ENCODE measurements around the gene C16orf54.
"Not testable (repeated sequence)": the region's sequence is repeated elsewhere in the genome, so short reads cannot be mapped to it uniquely, and the experiment has no call there.

C16orf54 gene

DNA sequence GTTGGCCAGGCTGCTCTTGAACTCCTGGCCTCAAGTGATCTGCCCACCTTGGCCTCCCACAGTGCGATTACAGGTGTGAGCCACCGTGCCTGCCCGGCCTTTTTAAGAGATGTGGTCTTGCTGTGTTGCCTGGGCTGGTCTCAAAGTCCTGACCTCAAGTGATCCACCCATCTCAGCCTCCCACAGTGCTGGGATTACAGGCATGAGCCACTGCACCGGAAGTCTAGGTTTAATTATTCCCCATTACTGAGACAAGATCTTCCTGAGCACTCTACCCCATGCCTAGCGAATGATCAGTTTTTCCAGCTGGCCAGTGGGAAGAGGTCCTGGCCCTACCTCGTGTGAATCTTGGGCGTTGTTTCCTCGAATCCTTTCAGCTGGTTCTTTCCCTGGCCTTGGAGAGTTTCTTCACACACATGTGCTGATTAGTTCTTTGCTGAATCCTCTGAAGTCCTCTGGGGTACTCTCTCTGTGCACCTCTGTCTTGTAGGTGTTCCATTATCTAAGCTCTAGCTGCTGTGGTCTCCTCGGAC lies 18.9 kb downstream of the C16orf54 start:
- DNase-seq (no peak), ATAC-seq (ENCODE audit: insufficient read depth, low read depth) (no peak)
- H3K79me2 ChIP-seq (ENCODE audit: insufficient read depth, low read length) = no peaks in the 10 kb centered on the region
- no peaks in the 10 kb centered on the region for H3K27me3 ChIP-seq (ENCODE audit: insufficient read depth, low read length, poor library complexity)
- no peaks in the 10 kb centered on the region for H4K20me1 ChIP-seq (ENCODE audit: insufficient read depth, low read length)
- H3K27ac ChIP-seq (ENCODE audit: low read length) = no peak overlapping the region
- TF ChIP-seq EZH2 (IDR thresholded peaks at IDR 0.05; ENCODE audit: borderline replicate concordance, low read depth, low read length, severe bottlenecking) (no peak), CTCF (IDR thresholded peaks at IDR 0.05; ENCODE audit: borderline replicate concordance, extremely low read depth, low read length, poor library complexity, severe bottlenecking) (no peak)
- no peaks in the 10 kb centered on the region for H3K9me3 ChIP-seq (ENCODE audit: insufficient read depth, low read length, severe bottlenecking)
- no peak overlapping the region for H3K4me2 ChIP-seq (ENCODE audit: insufficient read depth, low read length)
- peak overlapping the region; percentile 29; the same call in 1 of the 2 replicates for H2AFZ ChIP-seq (ENCODE audit: low read depth, low read length)
- H3K4me1 ChIP-seq (ENCODE audit: insufficient read depth, low read length) = no peaks in the 10 kb centered on the region
- no peaks in the 10 kb centered on the region for H3K36me3 ChIP-seq (ENCODE audit: insufficient read depth, low read length)
- no peak overlapping the region for H3K4me3 ChIP-seq (ENCODE audit: low read depth in 1 of 2, low read length in 2 of 2)
- no peak overlapping the region; the same call in 1 of the 2 replicates for H3K9ac ChIP-seq (ENCODE audit: low read depth, low read length)

- not testable (repeated sequence) for H2AFZ ChIP-seq (ENCODE audit: low read depth, low read length); H3K4me3 ChIP-seq (ENCODE audit: low read depth in 1 of 2, low read length in 2 of 2); H3K27me3 ChIP-seq (ENCODE audit: insufficient read depth, low read length, poor library complexity); H3K9ac ChIP-seq (ENCODE audit: low read depth, low read length); H3K4me2 ChIP-seq (ENCODE audit: insufficient read depth, low read length); H3K36me3 ChIP-seq (ENCODE audit: insufficient read depth, low read length); H3K79me2 ChIP-seq (ENCODE audit: insufficient read depth, low read length); H3K4me1 ChIP-seq (ENCODE audit: insufficient read depth, low read length); H3K9me3 ChIP-seq (ENCODE audit: insufficient read depth, low read length, severe bottlenecking); H4K20me1 ChIP-seq (ENCODE audit: insufficient read depth, low read length); H3K27ac ChIP-seq (ENCODE audit: low read length)
- DNase-seq = peak; percentile 44
- TF ChIP-seq CTCF (IDR thresholded peaks at IDR 0.05; ENCODE audit: borderline replicate concordance, extremely low read depth, low read length, poor library complexity, severe bottlenecking) = peak; percentile 51
- ATAC-seq (ENCODE audit: insufficient read depth, low read depth) = peak; percentile 62; the same call in 1 of the 3 replicates
These were observed 24.5 kb downstream of the C16orf54 start for GRCh38 chr16:29721167-29721879.

DNA sequence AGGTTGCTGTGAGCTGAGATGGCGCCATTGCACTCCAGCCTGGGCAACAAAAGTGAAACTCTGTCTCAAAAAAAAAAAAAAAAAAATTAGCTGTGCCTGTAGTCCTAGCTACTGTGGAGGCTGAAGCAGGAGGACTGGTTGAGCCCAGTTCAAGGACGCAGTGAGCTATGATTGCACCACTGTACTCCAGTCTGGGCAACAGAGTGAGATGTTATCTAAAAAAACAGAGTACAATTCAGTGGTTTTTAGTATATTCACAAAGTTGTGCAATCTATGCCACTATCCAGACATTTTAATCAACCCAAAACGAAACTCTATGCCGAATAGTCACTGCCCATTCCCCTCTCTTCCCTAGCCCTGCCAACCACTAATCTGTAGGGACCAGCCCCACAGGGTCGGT lies 25.1 kb downstream of the C16orf54 start:
- no peak overlapping the region for H3K27ac ChIP-seq (ENCODE audit: low read length)
- H3K4me1 ChIP-seq (ENCODE audit: insufficient read depth, low read length) = no peaks in the 10 kb centered on the region
- H3K4me2 ChIP-seq (ENCODE audit: insufficient read depth, low read length) = no peak overlapping the region
- no peak for DNase-seq
- H3K36me3 ChIP-seq (ENCODE audit: insufficient read depth, low read length) = no peaks in the 10 kb centered on the region
- TF ChIP-seq CTCF (IDR thresholded peaks at IDR 0.05; ENCODE audit: borderline replicate concordance, extremely low read depth, low read length, poor library complexity, severe bottlenecking) = no peak
- TF ChIP-seq EZH2 (IDR thresholded peaks at IDR 0.05; ENCODE audit: borderline replicate concordance, low read depth, low read length, severe bottlenecking) = no peak
- H3K4me3 ChIP-seq (ENCODE audit: low read depth in 1 of 2, low read length in 2 of 2) = no peak overlapping the region
- no peaks in the 10 kb centered on the region for H3K79me2 ChIP-seq (ENCODE audit: insufficient read depth, low read length)
- H3K9me3 ChIP-seq (ENCODE audit: insufficient read depth, low read length, severe bottlenecking) = no peaks in the 10 kb centered on the region
- no peaks in the 10 kb centered on the region for H4K20me1 ChIP-seq (ENCODE audit: insufficient read depth, low read length)
- no peak for ATAC-seq (ENCODE audit: insufficient read depth, low read depth)
- no peak overlapping the region for H2AFZ ChIP-seq (ENCODE audit: low read depth, low read length)
- no peak overlapping the region for H3K9ac ChIP-seq (ENCODE audit: low read depth, low read length)
- H3K27me3 ChIP-seq (ENCODE audit: insufficient read depth, low read length, poor library complexity) = no peaks in the 10 kb centered on the region

Measured in DND-41 (cell line).